ENCODE measurements around the gene SERPINA5. TPM values are rescaled to one million over a fixed set of nuclear protein-coding genes. Genes with fewer than 3 reads are reported as not detected.
"Not testable (repeated sequence)": the region's sequence is repeated elsewhere in the genome, so short reads cannot be mapped to it uniquely, and the experiment has no call there.

SERPINA5 gene
- total RNA-seq, 1 donor from 2014 or later = 655 TPM

- DNase-seq (ENCODE audit: low spot score) = no peak
These were observed 40.3 kb downstream of the SERPINA5 start for GRCh38 chr14:94621358-94622134.

GRCh38 chr14:94622653-94623421, 41.6 kb downstream of the SERPINA5 start:
- no peak for DNase-seq (ENCODE audit: low spot score)

- no peak for DNase-seq (ENCODE audit: low spot score)
These were observed 42.2 kb downstream of the SERPINA5 start for GRCh38 chr14:94623422-94623809.

GRCh38 chr14:94623856-94624499, 42.8 kb downstream of the SERPINA5 start:
- DNase-seq (ENCODE audit: low spot score) = no peak

GRCh38 chr14:94624537-94625352, 43.5 kb downstream of the SERPINA5 start:
- DNase-seq (ENCODE audit: low spot score) = no peak

- no peak for DNase-seq (ENCODE audit: low spot score)
These were observed 44.1 kb downstream of the SERPINA5 start for GRCh38 chr14:94625353-94625635.

- DNase-seq (ENCODE audit: low spot score) = no peak
These were observed 47.4 kb downstream of the SERPINA5 start for GRCh38 chr14:94628578-94628977.

- no peak for DNase-seq (ENCODE audit: low spot score)
These were observed 49.2 kb downstream of the SERPINA5 start for GRCh38 chr14:94630396-94630795.

- no peak for DNase-seq (ENCODE audit: low spot score)
These were observed 49.8 kb downstream of the SERPINA5 start for GRCh38 chr14:94631050-94631449.

- no peak for DNase-seq (ENCODE audit: low spot score)
These were observed 50.5 kb downstream of the SERPINA5 start for GRCh38 chr14:94631536-94632304.

- DNase-seq (ENCODE audit: low spot score) = no peak
These were observed 51.0 kb downstream of the SERPINA5 start for GRCh38 chr14:94632305-94632590.

GRCh38 chr14:94633121-94633520, 51.9 kb downstream of the SERPINA5 start:
- peak; percentile 36 for DNase-seq (ENCODE audit: low spot score)

GRCh38 chr14:94635154-94635553, 53.9 kb downstream of the SERPINA5 start:
- no peak for DNase-seq (ENCODE audit: low spot score)

- DNase-seq (ENCODE audit: low spot score) = peak; percentile 51
These were observed 55.7 kb downstream of the SERPINA5 start for GRCh38 chr14:94636744-94637412.

GRCh38 chr14:94637814-94638213, 56.6 kb downstream of the SERPINA5 start:
- DNase-seq (ENCODE audit: low spot score) = not testable (repeated sequence)

- no peak for DNase-seq (ENCODE audit: low spot score)
These were observed 57.1 kb downstream of the SERPINA5 start for GRCh38 chr14:94638339-94638738.

GRCh38 chr14:94638961-94639817, 58.0 kb downstream of the SERPINA5 start:
- DNase-seq (ENCODE audit: low spot score) = no peak

- DNase-seq (ENCODE audit: low spot score) = no peak
These were observed 59.8 kb downstream of the SERPINA5 start for GRCh38 chr14:94640721-94641631.

GRCh38 chr14:94641632-94641955, 60.4 kb downstream of the SERPINA5 start:
- DNase-seq (ENCODE audit: low spot score) = no peak
